ENCODE measurements around the gene PLA2G1B.

DNA sequence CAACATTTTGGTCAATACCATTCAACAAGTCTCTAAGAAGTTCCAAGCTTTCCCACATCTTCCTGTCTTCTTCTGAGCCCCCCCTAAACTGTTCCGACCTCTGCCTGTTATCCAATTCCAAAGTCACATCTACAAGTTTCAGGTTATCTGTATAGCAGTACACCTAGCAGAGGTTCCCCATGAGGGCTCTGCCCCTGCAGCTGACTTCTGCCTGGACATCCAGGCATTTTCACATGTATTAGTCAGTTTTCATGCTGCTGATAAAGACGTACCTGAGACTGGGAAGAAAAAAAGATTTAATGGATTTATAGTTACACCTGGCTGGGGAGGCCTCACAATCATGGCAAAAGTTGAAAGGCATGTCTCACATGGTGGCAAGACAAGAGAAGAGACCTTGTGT is 10.2 kb upstream of the PLA2G1B start:
- TF ChIP-seq, protein P1, sequence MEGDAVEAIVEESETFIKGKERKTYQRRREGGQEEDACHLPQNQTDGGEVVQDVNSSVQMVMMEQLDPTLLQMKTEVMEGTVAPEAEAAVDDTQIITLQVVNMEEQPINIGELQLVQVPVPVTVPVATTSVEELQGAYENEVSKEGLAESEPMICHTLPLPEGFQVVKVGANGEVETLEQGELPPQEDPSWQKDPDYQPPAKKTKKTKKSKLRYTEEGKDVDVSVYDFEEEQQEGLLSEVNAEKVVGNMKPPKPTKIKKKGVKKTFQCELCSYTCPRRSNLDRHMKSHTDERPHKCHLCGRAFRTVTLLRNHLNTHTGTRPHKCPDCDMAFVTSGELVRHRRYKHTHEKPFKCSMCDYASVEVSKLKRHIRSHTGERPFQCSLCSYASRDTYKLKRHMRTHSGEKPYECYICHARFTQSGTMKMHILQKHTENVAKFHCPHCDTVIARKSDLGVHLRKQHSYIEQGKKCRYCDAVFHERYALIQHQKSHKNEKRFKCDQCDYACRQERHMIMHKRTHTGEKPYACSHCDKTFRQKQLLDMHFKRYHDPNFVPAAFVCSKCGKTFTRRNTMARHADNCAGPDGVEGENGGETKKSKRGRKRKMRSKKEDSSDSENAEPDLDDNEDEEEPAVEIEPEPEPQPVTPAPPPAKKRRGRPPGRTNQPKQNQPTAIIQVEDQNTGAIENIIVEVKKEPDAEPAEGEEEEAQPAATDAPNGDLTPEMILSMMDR (IDR thresholded peaks at IDR 0.05): no peak
- TF ChIP-seq POLR2AphosphoS5 (IDR thresholded peaks at IDR 0.05; ENCODE audit: insufficient read depth in 1 of 2, low read depth in 1 of 2) (no peak), POLR2A (IDR thresholded peaks at IDR 0.05) (no peak)
